Activated CD8-positive, alpha-beta memory T cell treated with anti-CD3 and anti-CD28 coated beads for 24 hours (primary cell): Measurements from ENCODE around the gene HOXA3.

Experiments
- DNase-seq: peaks from one replicate; pipeline ENCODE4 v3.0.0-alpha.2; 2020

HOXA3 gene

GRCh38 chr7:27189295-27189996 lies 37.1 kb upstream of the HOXA3 start:
- peak; percentile 58 for DNase-seq

- peak; percentile 69 for DNase-seq
These were observed 36.3 kb upstream of the HOXA3 start for GRCh38 chr7:27188386-27189294.

- DNase-seq: peak; percentile 61
These were observed 35.3 kb upstream of the HOXA3 start for GRCh38 chr7:27187475-27188385.

GRCh38 chr7:27186668-27187474 lies 34.5 kb upstream of the HOXA3 start:
- DNase-seq: no peak

- DNase-seq: peak; percentile 66
These were observed 33.7 kb upstream of the HOXA3 start for GRCh38 chr7:27185854-27186667.

- DNase-seq: peak; percentile 66
These were observed 32.9 kb upstream of the HOXA3 start, which contains the start of gene HOXA11 for GRCh38 chr7:27185013-27185853. Gene HOXA11 (minus strand): TSS chr7:27185232. CDS start chr7:27185144, 88 bp downstream.

- DNase-seq: peak; percentile 67
These were observed 32.1 kb upstream of the HOXA3 start for GRCh38 chr7:27184337-27185012.

- peak; percentile 59 for DNase-seq
These were observed 31.4 kb upstream of the HOXA3 start for GRCh38 chr7:27183682-27184336.

- peak; percentile 58 for DNase-seq
These were observed 30.7 kb upstream of the HOXA3 start for GRCh38 chr7:27182861-27183681.

GRCh38 chr7:27182285-27182841 lies 30.0 kb upstream of the HOXA3 start:
- DNase-seq: peak; percentile 52

GRCh38 chr7:27181795-27182275 lies 29.5 kb upstream of the HOXA3 start:
- no peak for DNase-seq

GRCh38 chr7:27180431-27181420 lies 28.3 kb upstream of the HOXA3 start:
- DNase-seq: peak; percentile 58

- DNase-seq: peak; percentile 86
These were observed 27.4 kb upstream of the HOXA3 start for GRCh38 chr7:27179503-27180430.

- DNase-seq: no peak
These were observed 26.6 kb upstream of the HOXA3 start for GRCh38 chr7:27179030-27179429.

GRCh38 chr7:27178366-27178765 lies 26.0 kb upstream of the HOXA3 start:
- DNase-seq: no peak
